ENCODE results near the gene TBL1XR1.
"Not testable (repeated sequence)": the region's sequence is repeated elsewhere in the genome, so short reads cannot be mapped to it uniquely, and the experiment has no call there.

TBL1XR1 gene

GRCh38 chr3:177209509-177209908, 12.2 kb upstream of the TBL1XR1 start:
- no peak for DNase-seq (ENCODE audit: extremely low read depth, low read depth)
- H3K4me3 ChIP-seq (replicated peaks; ENCODE audit: low read depth, low read length): no peak overlapping the region
- TF ChIP-seq CTCF (IDR thresholded peaks at IDR 0.05; ENCODE audit: low read depth, low read length, missing control alignments): no peak

- no peak overlapping the region for H3K4me3 ChIP-seq (replicated peaks; ENCODE audit: low read depth, low read length)
- no peak for TF ChIP-seq CTCF (IDR thresholded peaks at IDR 0.05; ENCODE audit: low read depth, low read length, missing control alignments)
- no peak for DNase-seq (ENCODE audit: extremely low read depth, low read depth)
Observed at GRCh38 chr3:177208781-177209180, 11.5 kb upstream of the TBL1XR1 start.

- DNase-seq (ENCODE audit: extremely low read depth, low read depth): no peak
- no peak overlapping the region for H3K4me3 ChIP-seq (replicated peaks; ENCODE audit: low read depth, low read length)
- no peak for TF ChIP-seq CTCF (IDR thresholded peaks at IDR 0.05; ENCODE audit: low read depth, low read length, missing control alignments)
Observed at GRCh38 chr3:177208223-177208622, 10.9 kb upstream of the TBL1XR1 start.

GRCh38 chr3:177206936-177207335, 9.7 kb upstream of the TBL1XR1 start:
- TF ChIP-seq CTCF (IDR thresholded peaks at IDR 0.05; ENCODE audit: low read depth, low read length, missing control alignments): no peak
- no peak overlapping the region for H3K4me3 ChIP-seq (replicated peaks; ENCODE audit: low read depth, low read length)
- no peak for DNase-seq (ENCODE audit: extremely low read depth, low read depth)

GRCh38 chr3:177203689-177204395, 6.6 kb upstream of the TBL1XR1 start:
- DNase-seq (ENCODE audit: extremely low read depth, low read depth): no peak
- no peak for TF ChIP-seq CTCF (IDR thresholded peaks at IDR 0.05; ENCODE audit: low read depth, low read length, missing control alignments)

GRCh38 chr3:177203016-177203415, 5.7 kb upstream of the TBL1XR1 start:
- DNase-seq (ENCODE audit: extremely low read depth, low read depth); H3K4me3 ChIP-seq (replicated peaks; ENCODE audit: low read depth, low read length): not testable (repeated sequence)

More at GRCh38 chr3:177203689-177204395, 6.6 kb upstream of the TBL1XR1 start:
- no peak overlapping the region for H3K4me3 ChIP-seq (replicated peaks; ENCODE audit: low read depth, low read length)

GRCh38 chr3:177201700-177202397, 4.6 kb upstream of the TBL1XR1 start:
- H3K4me3 ChIP-seq (replicated peaks; ENCODE audit: low read depth, low read length): no peak overlapping the region
- DNase-seq (ENCODE audit: extremely low read depth, low read depth): no peak
- no peak for TF ChIP-seq CTCF (IDR thresholded peaks at IDR 0.05; ENCODE audit: low read depth, low read length, missing control alignments)
